T-cell (primary cell): ENCODE results near the gene RNU5B-1. TPM values are rescaled to one million over a fixed set of nuclear protein-coding genes. Genes with fewer than 3 reads are reported as not detected.

Experiments used
- ATAC-seq, 4 experiments: fragments of 200-7000 bp in 3 of 4; fragments of 150-1000 bp in 1 of 4; cut with Tn5 transposase; replicated peaks in 1 of 4; 1 replicate in 3 of 4; 2 replicates in 1 of 4; pipeline ENCODE4 v1.10.0; 2021; ENCODE audit warnings: moderate library complexity in 3 of 4, mild to moderate bottlenecking in 2 of 4, moderate number of reproducible peaks in 1 of 4
- CTCF ChIA-PET, 2 donors: fragments of 300-600 bp; sonication (Branson Sonifier 250); formaldehyde crosslinking; loops; one replicate each; lab custom pipeline; 2022; ENCODE audit warnings: antibody characterized with exemption in 2 of 2; lab: Charles Lee
- POLR2A ChIA-PET, 2 donors: fragments of 300-600 bp; sonication (Branson Sonifier 250); formaldehyde crosslinking; loops; one replicate each; lab custom pipeline; 2022; ENCODE audit warnings: antibody characterized with exemption in 2 of 2; lab: Charles Lee
- DNase-seq, 35 experiments: peaks; one replicate each; pipeline versions ENCODE4 v3.0.0 to v3.0.0-alpha.2; 2013 to 2023
- H3K27ac ChIP-seq: one replicate; pipeline ENCODE4 v1.5.1; 2013; ENCODE audit warnings: low read length
- H3K27me3 ChIP-seq, 2 experiments: replicated peaks in 1 of 2; 1 replicate in 1 of 2; 2 replicates in 1 of 2; pipeline versions ENCODE4 v1.6.1 to v1.7.0; 2013; ENCODE audit warnings: low read length in 1 of 2, mixed read lengths in 1 of 2; ENCODE audit not compliant: control insufficient read depth in 2 of 2, insufficient read depth in 2 of 2; ENCODE audit errors: extremely low read depth in 1 of 2
- H3K36me3 ChIP-seq, 2 donors: 1 replicate in 1 of 2; 2 replicates in 1 of 2; pipeline versions ENCODE4 v1.6.1 to v1.7.0; 2013; ENCODE audit warnings: low read length in 1 of 2; ENCODE audit not compliant: control insufficient read depth in 2 of 2, insufficient read depth in 1 of 2; ENCODE audit errors: extremely low read depth in 1 of 2
- H3K4me1 ChIP-seq, 2 experiments: 1 replicate in 1 of 2; 2 replicates in 1 of 2; pipeline versions ENCODE4 v1.6.1 to v1.7.0; 2013; ENCODE audit warnings: low read length in 2 of 2, mixed read lengths in 1 of 2; ENCODE audit not compliant: insufficient read depth in 2 of 2, control insufficient read depth in 1 of 2; ENCODE audit errors: extremely low read depth in 1 of 2
- H3K4me3 ChIP-seq, 2 donors: 1 replicate in 1 of 2; 2 replicates in 1 of 2; pipeline versions ENCODE4 v1.5.1 to v1.7.0; 2013; ENCODE audit warnings: mild to moderate bottlenecking in 2 of 2, low read length in 1 of 2, moderate library complexity in 1 of 2; ENCODE audit not compliant: control insufficient read depth in 1 of 2; ENCODE audit errors: extremely low read depth in 1 of 2
- H3K9me3 ChIP-seq: 2 replicates; pipeline ENCODE4 v1.7.0; 2013
- H3K27ac Mint-ChIP-seq, 2 donors: one replicate each; pipeline ENCODE4 v1.8.0; 2020 to 2021; ENCODE audit warnings: mild to moderate bottlenecking in 2 of 2, mixed read lengths in 2 of 2
- H3K27me3 Mint-ChIP-seq, 2 donors: one replicate each; pipeline ENCODE4 v1.8.0; 2021 to 2022; ENCODE audit warnings: mixed read lengths in 2 of 2
- H3K36me3 Mint-ChIP-seq: one replicate; pipeline ENCODE4 v1.8.0; 2021; ENCODE audit warnings: mixed read lengths
- H3K4me1 Mint-ChIP-seq, 3 donors: one replicate each; pipeline ENCODE4 v1.8.0; 2020 to 2022; ENCODE audit warnings: mixed read lengths in 3 of 3, mild to moderate bottlenecking in 1 of 3
- H3K4me3 Mint-ChIP-seq, 3 donors: one replicate each; pipeline ENCODE4 v1.8.0; 2020 to 2022; ENCODE audit warnings: mild to moderate bottlenecking in 3 of 3, mixed read lengths in 3 of 3, moderate library complexity in 3 of 3
- H3K9me3 Mint-ChIP-seq, 3 donors: one replicate each; pipeline ENCODE4 v1.8.0; 2020 to 2022; ENCODE audit warnings: mixed read lengths in 3 of 3
- WGBS: methylation state at CpG from one replicate; pipeline ENCODE4 v1.1.5; 2013; ENCODE audit warnings: missing lambda C conversion rate; ENCODE audit not compliant: insufficient coverage; 5-methylcytosine and 5-hydroxymethylcytosine counted together
- total RNA-seq, 35 experiments: library from RNA in 6 of 35; stranded (reverse) in 6 of 35; fragments of 120-200 nt in 1 of 35; gene quantifications; one replicate each; pipeline versions ENCODE4 v1.2.1 to v1.2.4 and lab custom pipeline; 2013 to 2026

The RNU5B-1 gene
- total RNA-seq, 5 donors from 2014 or later (not counting 1 experiment from before 2014, with no cell fraction given), result 27.0 to 34.4 (median 32.6) TPM; not detected in 2

DNA sequence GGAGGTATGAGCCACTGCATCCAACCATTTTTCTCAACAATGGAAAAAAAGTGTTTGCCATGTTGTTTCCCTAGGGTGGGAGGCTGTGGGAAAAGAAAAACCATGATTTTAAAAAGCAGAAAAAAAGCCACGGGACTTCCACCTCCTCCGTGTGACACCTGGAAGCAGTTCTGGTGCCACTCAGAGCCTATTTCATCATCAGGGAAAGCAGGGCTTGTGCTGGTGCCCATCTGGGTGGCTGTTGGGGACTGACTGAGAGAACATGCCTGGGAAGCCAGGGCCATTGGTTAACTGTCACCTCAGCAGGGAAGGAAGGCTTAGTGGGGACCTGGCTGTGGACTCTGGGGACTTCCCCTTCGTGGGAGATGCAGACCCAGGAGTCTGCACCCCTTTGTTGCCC lies 7.3 kb downstream of the RNU5B-1 start:
- no peak overlapping the region for H3K27ac Mint-ChIP-seq
- no peaks in the 10 kb centered on the region for H3K36me3 ChIP-seq
- no peaks in the 10 kb centered on the region for H3K9me3 Mint-ChIP-seq
- no peak overlapping the region for H3K4me3 ChIP-seq
- no peak for DNase-seq
- ChIA-PET POLR2A (no interaction called here), CTCF (no interaction called here)
- H3K9me3 ChIP-seq, result no peaks in the 10 kb centered on the region
- no peaks in the 10 kb centered on the region for H3K36me3 Mint-ChIP-seq
- H3K4me1 Mint-ChIP-seq, result no peaks in the 10 kb centered on the region
- H3K27me3 Mint-ChIP-seq, result peaks cover 4 to 7% of the 10 kb centered on the region in 2 donors
- WGBS, result 31% methylated on average over 2 of the region's 3 CpGs
- H3K27me3 ChIP-seq, result peaks cover 0 to 27% of the 10 kb centered on the region in 2 experiments
- no peak overlapping the region for H3K4me3 Mint-ChIP-seq
- H3K4me1 ChIP-seq, result no peaks in the 10 kb centered on the region
- no peak overlapping the region for H3K27ac ChIP-seq
- ATAC-seq, result no peak

DNA sequence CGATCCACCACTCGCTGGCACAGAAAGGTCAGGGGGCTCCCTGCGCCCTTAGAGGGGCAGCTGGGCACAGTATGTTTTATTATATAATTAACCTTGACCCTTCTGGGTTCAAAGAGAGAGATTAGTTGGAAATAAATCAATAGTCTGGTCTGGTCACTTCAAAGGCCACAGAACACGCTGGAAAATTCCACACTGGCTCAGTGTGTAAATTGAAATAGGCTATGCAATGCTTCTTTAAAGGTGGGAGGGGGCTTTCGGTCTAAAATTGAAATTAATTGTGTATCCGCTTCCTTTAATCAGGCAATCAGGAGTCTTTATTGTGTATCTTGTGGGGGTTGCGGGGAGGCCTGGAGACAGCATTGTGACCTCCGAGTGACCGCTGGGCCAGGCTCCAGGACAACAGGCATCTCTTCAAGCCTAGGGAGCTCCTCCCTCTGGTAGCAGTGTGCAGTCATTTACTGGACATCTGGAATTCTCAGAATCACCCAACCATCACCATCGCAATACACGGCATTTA lies 8.0 kb downstream of the RNU5B-1 start:
- 88% methylated on average over 6 of the region's 11 CpGs for WGBS
- Histone ChIP-seq H3K27me3 (peaks cover 0 to 27% of the 10 kb centered on the region in 2 experiments), H3K27ac (no peak overlapping the region), H3K36me3 (no peaks in the 10 kb centered on the region), H3K4me1 (no peaks in the 10 kb centered on the region), H3K4me3 (no peak overlapping the region), H3K9me3 (no peaks in the 10 kb centered on the region)
- DNase-seq (no peak), ATAC-seq (no peak)
- Mint-ChIP-seq H3K4me1 (no peaks in the 10 kb centered on the region), H3K36me3 (no peaks in the 10 kb centered on the region), H3K9me3 (no peaks in the 10 kb centered on the region), H3K4me3 (no peak overlapping the region), H3K27ac (no peak overlapping the region), H3K27me3 (peaks cover 4 to 7% of the 10 kb centered on the region in 2 donors)
- ChIA-PET POLR2A (no interaction called here), CTCF (interaction anchor here in 1 of 2 donors (1.0 kb wide), 1 partner anchor 25 kb away, joined by 5 read pairs; no protein-coding TSS in a partner anchor)

DNA sequence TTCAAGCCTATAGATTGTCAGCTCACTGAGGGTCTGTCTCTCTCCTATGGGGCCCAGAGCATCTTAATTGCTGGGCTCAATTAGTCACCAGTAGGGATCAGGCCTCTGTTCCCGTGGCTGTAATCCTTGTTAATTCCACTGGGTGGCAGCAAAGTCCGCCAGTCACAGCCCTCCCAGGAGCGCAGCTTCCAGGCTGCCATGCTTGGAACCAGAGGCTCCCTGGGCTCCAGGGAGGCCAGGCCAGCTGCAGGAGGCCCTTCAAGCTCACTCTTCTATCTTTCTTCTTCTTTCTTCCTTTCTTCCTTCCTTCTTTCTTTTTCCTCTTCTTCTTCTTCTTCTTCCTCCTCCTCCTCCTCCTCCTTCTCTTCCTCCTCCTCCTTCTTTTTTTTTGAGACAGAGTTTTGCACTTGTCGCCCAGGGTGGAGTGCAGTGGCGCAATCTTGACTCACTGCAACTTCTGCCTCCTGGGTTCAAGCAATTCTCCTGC lies 14.4 kb downstream of the RNU5B-1 start:
- Histone ChIP-seq H3K4me3 (no peak overlapping the region), H3K27ac (no peak overlapping the region), H3K4me1 (no peaks in the 10 kb centered on the region), H3K36me3 (no peaks in the 10 kb centered on the region), H3K27me3 (peaks cover 0 to 40% of the 10 kb centered on the region in 2 experiments), H3K9me3 (no peaks in the 10 kb centered on the region)
- DNase-seq (peak; percentile 47 to 85 (median 65)), ATAC-seq (peak; percentile 96 to 99 (median 98))
- no peak overlapping the region for H3K27ac Mint-ChIP-seq
- WGBS, result 20% methylated on average over 4 of the region's 5 CpGs
- H3K36me3 Mint-ChIP-seq, result no peaks in the 10 kb centered on the region
- H3K27me3 Mint-ChIP-seq, result peaks cover 0 to 13% of the 10 kb centered on the region in 2 donors
- ChIA-PET CTCF (interaction anchor here (0.5 to 1.5 kb wide), 8 partner anchors 8 to 1497 kb away, joined by 3 to 5 read pairs (median 4); partner anchors contain the start of gene RNU5B-1 (in 1 of the 2)), POLR2A (no interaction called here)
- no peaks in the 10 kb centered on the region for H3K4me1 Mint-ChIP-seq
- H3K4me3 Mint-ChIP-seq, result no peak overlapping the region
- no peaks in the 10 kb centered on the region for H3K9me3 Mint-ChIP-seq

DNA sequence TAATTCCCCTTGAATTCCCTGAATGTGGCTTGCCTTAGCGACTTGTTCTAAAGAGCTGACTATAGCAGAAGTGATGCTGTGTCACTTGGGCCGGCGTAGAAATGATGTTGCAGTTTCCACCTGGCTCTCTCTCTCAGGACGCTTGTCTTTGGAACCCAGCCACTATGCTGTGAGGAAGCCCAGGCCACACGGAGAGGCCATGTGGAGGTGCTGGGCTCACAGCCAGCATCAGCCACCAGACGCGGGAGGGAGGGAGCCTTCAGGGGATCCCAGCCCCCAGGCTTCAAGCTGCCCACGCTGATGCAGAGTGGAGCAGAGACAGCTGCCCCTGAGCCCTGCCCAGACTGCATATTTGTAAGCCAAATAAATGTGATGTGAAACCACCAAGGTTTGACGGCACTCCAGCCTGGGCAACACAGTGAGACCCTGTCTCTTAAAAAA lies 18.6 kb downstream of the RNU5B-1 start:
- no peak overlapping the region for H3K27ac Mint-ChIP-seq
- ChIA-PET CTCF (interaction anchor here in 1 of 2 donors (0.6 kb wide), 2 partner anchors 32 to 1873 kb away, joined by 3 to 4 read pairs; no protein-coding TSS in a partner anchor), POLR2A (no interaction called here)
- H3K36me3 ChIP-seq, result no peaks in the 10 kb centered on the region
- DNase-seq (no peak), ATAC-seq (no peak)
- no peaks in the 10 kb centered on the region for H3K9me3 Mint-ChIP-seq
- H3K36me3 Mint-ChIP-seq, result no peaks in the 10 kb centered on the region
- H3K27me3 ChIP-seq, result peaks cover 0 to 51% of the 10 kb centered on the region in 2 experiments
- H3K4me3 Mint-ChIP-seq, result no peak overlapping the region
- no peaks in the 10 kb centered on the region for H3K9me3 ChIP-seq
- H3K4me1 ChIP-seq, result no peaks in the 10 kb centered on the region
- no peak overlapping the region for H3K4me3 ChIP-seq
- H3K27me3 Mint-ChIP-seq, result peaks cover 0 to 11% of the 10 kb centered on the region in 2 donors
- 31% methylated on average over 8 of the region's 9 CpGs for WGBS
- no peaks in the 10 kb centered on the region for H3K4me1 Mint-ChIP-seq
- H3K27ac ChIP-seq, result no peak overlapping the region

GRCh38 chr15:65326117-65326526 lies 21.6 kb downstream of the RNU5B-1 start:
- Histone ChIP-seq H3K9me3 (no peaks in the 10 kb centered on the region), H3K27me3 (peaks cover 0 to 78% of the 10 kb centered on the region in 2 experiments), H3K4me3 (no peak overlapping the region), H3K27ac (no peak overlapping the region), H3K4me1 (no peaks in the 10 kb centered on the region), H3K36me3 (no peaks in the 10 kb centered on the region)
- peaks cover 3 to 15% of the 10 kb centered on the region in 2 donors for H3K27me3 Mint-ChIP-seq
- DNase-seq (no peak), ATAC-seq (no peak)
- H3K9me3 Mint-ChIP-seq, result no peaks in the 10 kb centered on the region
- ChIA-PET CTCF (no interaction called here), POLR2A (interaction anchor here in 1 of 2 donors (0.6 kb wide), 1 partner anchor 62 kb away, joined by 6 read pairs; no protein-coding TSS in a partner anchor)
- 34% methylated on average over 11 of the region's 12 CpGs for WGBS
- H3K27ac Mint-ChIP-seq, result no peak overlapping the region
- H3K36me3 Mint-ChIP-seq, result no peaks in the 10 kb centered on the region
- H3K4me1 Mint-ChIP-seq, result no peaks in the 10 kb centered on the region
- no peak overlapping the region for H3K4me3 Mint-ChIP-seq

DNA sequence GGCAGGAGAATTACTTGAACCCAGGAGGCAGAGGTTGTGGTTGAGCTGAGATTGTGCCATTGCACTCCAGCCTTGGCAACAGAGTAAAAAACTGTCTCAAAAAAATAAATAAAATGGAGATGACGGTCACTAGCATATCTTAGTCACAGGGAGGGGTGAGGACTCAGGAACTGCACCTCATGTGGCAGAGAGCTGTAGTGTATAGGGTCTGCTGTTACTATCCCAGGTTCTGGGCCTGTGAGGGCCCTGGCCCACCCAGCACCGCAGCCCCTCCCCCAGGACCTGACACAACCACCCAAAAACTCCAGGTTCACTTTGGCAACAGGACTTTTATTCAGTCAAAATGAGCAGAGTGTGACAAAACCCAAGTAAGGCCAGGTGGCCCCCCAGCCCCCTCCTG lies 22.3 kb downstream of the RNU5B-1 start:
- Histone ChIP-seq H3K27ac (no peak overlapping the region), H3K9me3 (no peaks in the 10 kb centered on the region), H3K27me3 (peaks cover 0 to 77% of the 10 kb centered on the region in 2 experiments), H3K4me1 (no peaks in the 10 kb centered on the region), H3K4me3 (no peak overlapping the region), H3K36me3 (no peaks in the 10 kb centered on the region)
- peaks cover 5 to 12% of the 10 kb centered on the region in 2 donors for H3K27me3 Mint-ChIP-seq
- CTCF ChIA-PET, result interaction anchor here in 1 of 2 donors (0.5 kb wide), 1 partner anchor 81 kb away, joined by 4 read pairs; no protein-coding TSS in a partner anchor
- no peak for DNase-seq
- H3K4me1 Mint-ChIP-seq, result no peaks in the 10 kb centered on the region
- no peak overlapping the region for H3K27ac Mint-ChIP-seq
- no peak for ATAC-seq
- no peaks in the 10 kb centered on the region for H3K9me3 Mint-ChIP-seq
- H3K4me3 Mint-ChIP-seq, result no peak overlapping the region
- POLR2A ChIA-PET, result no interaction called here
- no CpG with 5 or more reads among the region's 2 CpGs for WGBS
- H3K36me3 Mint-ChIP-seq, result no peaks in the 10 kb centered on the region
